ENCODE results near the gene SLC2A13. TPM values are rescaled to one million over a fixed set of nuclear protein-coding genes. Genes with fewer than 3 reads are reported as not detected.

SLC2A13 gene
- total and polyA plus RNA-seq, 10 of the 15 experiments (the other 5 are each of a cell fraction or from before 2014, with no cell fraction given): 0.05 to 3.7 (median 0.25) TPM

DNA sequence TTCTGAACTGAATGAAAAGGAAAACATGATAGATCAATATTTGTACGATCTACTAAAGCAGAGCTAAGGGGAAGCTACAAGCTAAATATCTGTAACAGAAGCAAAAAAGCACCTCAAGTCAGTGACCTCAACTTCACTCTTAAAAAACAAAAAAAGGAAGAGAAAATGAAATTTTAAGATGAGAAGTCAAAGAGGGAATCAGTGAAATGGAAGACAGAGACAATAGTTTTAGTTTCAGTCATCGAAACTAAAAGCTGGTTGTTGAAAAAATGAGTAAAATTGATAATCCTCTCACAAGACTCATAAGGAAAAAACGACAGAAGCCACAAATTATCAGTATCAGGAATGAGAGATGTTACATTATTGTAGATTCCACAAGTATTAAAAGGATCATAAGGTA, 11.9 kb upstream of the SLC2A13 start:
- CTCF ChIA-PET: interaction anchor here (0.6 to 3.7 kb wide), 11 partner anchors 10 to 355 kb away, joined by 3 to 42 read pairs (median 3); partner anchors contain the start of gene SLC2A13
- BruUV-seq (replicated peaks): no TSS peak
- TF ChIP-seq, protein P1, sequence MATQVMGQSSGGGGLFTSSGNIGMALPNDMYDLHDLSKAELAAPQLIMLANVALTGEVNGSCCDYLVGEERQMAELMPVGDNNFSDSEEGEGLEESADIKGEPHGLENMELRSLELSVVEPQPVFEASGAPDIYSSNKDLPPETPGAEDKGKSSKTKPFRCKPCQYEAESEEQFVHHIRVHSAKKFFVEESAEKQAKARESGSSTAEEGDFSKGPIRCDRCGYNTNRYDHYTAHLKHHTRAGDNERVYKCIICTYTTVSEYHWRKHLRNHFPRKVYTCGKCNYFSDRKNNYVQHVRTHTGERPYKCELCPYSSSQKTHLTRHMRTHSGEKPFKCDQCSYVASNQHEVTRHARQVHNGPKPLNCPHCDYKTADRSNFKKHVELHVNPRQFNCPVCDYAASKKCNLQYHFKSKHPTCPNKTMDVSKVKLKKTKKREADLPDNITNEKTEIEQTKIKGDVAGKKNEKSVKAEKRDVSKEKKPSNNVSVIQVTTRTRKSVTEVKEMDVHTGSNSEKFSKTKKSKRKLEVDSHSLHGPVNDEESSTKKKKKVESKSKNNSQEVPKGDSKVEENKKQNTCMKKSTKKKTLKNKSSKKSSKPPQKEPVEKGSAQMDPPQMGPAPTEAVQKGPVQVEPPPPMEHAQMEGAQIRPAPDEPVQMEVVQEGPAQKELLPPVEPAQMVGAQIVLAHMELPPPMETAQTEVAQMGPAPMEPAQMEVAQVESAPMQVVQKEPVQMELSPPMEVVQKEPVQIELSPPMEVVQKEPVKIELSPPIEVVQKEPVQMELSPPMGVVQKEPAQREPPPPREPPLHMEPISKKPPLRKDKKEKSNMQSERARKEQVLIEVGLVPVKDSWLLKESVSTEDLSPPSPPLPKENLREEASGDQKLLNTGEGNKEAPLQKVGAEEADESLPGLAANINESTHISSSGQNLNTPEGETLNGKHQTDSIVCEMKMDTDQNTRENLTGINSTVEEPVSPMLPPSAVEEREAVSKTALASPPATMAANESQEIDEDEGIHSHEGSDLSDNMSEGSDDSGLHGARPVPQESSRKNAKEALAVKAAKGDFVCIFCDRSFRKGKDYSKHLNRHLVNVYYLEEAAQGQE (IDR thresholded peaks at IDR 0.05; ENCODE audit: low read depth, low read length): no peak
- TF ChIP-seq RUNX3 (IDR thresholded peaks at IDR 0.05; ENCODE audit: low read length): peak; percentile 83
- TF ChIP-seq CREM (IDR thresholded peaks at IDR 0.05; ENCODE audit: low read depth): peak; percentile 39; the same call in 1 of the 2 replicates
- 0 out of 2 replicates have a peak, but pooled peaks have one; percentile 45 for TF ChIP-seq DPF2 (IDR thresholded peaks at IDR 0.05)
- TF ChIP-seq, protein P2, sequence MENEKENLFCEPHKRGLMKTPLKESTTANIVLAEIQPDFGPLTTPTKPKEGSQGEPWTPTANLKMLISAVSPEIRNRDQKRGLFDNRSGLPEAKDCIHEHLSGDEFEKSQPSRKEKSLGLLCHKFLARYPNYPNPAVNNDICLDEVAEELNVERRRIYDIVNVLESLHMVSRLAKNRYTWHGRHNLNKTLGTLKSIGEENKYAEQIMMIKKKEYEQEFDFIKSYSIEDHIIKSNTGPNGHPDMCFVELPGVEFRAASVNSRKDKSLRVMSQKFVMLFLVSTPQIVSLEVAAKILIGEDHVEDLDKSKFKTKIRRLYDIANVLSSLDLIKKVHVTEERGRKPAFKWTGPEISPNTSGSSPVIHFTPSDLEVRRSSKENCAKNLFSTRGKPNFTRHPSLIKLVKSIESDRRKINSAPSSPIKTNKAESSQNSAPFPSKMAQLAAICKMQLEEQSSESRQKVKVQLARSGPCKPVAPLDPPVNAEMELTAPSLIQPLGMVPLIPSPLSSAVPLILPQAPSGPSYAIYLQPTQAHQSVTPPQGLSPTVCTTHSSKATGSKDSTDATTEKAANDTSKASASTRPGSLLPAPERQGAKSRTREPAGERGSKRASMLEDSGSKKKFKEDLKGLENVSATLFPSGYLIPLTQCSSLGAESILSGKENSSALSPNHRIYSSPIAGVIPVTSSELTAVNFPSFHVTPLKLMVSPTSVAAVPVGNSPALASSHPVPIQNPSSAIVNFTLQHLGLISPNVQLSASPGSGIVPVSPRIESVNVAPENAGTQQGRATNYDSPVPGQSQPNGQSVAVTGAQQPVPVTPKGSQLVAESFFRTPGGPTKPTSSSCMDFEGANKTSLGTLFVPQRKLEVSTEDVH (IDR thresholded peaks at IDR 0.05; ENCODE audit: low read depth, partially characterized antibody): no peak
- TF ChIP-seq, protein P3, sequence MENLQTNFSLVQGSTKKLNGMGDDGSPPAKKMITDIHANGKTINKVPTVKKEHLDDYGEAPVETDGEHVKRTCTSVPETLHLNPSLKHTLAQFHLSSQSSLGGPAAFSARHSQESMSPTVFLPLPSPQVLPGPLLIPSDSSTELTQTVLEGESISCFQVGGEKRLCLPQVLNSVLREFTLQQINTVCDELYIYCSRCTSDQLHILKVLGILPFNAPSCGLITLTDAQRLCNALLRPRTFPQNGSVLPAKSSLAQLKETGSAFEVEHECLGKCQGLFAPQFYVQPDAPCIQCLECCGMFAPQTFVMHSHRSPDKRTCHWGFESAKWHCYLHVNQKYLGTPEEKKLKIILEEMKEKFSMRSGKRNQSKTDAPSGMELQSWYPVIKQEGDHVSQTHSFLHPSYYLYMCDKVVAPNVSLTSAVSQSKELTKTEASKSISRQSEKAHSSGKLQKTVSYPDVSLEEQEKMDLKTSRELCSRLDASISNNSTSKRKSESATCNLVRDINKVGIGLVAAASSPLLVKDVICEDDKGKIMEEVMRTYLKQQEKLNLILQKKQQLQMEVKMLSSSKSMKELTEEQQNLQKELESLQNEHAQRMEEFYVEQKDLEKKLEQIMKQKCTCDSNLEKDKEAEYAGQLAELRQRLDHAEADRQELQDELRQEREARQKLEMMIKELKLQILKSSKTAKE (IDR thresholded peaks at IDR 0.05; ENCODE audit: low read depth, poor library complexity, severe bottlenecking): peak; percentile 69
- TF ChIP-seq IKZF2 (IDR thresholded peaks at IDR 0.05): peak; percentile 70 to 77
- TF ChIP-seq ZZZ3 (IDR thresholded peaks at IDR 0.05; ENCODE audit: control insufficient read depth, insufficient read length, low read depth): no peak
- peak; percentile 94 for TF ChIP-seq NFIC (IDR thresholded peaks at IDR 0.05; ENCODE audit: low read depth, low read length)
- TF ChIP-seq BRCA1 (IDR thresholded peaks at IDR 0.05; ENCODE audit: low read depth, low read length): no peak
- TF ChIP-seq CREB1 (IDR thresholded peaks at IDR 0.05; ENCODE audit: low read depth): no peak
- TF ChIP-seq SREBF1 (IDR thresholded peaks at IDR 0.05; ENCODE audit: low read length): 0 out of 2 replicates have a peak, but pooled peaks have one; percentile 70
- TF ChIP-seq, protein P4, sequence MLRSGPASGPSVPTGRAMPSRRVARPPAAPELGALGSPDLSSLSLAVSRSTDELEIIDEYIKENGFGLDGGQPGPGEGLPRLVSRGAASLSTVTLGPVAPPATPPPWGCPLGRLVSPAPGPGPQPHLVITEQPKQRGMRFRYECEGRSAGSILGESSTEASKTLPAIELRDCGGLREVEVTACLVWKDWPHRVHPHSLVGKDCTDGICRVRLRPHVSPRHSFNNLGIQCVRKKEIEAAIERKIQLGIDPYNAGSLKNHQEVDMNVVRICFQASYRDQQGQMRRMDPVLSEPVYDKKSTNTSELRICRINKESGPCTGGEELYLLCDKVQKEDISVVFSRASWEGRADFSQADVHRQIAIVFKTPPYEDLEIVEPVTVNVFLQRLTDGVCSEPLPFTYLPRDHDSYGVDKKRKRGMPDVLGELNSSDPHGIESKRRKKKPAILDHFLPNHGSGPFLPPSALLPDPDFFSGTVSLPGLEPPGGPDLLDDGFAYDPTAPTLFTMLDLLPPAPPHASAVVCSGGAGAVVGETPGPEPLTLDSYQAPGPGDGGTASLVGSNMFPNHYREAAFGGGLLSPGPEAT (IDR thresholded peaks at IDR 0.05; ENCODE audit: low read depth): peak; percentile 76

More for the DNA sequence above, 11.9 kb upstream of the SLC2A13 start:
- Histone ChIP-seq H3K9ac (ENCODE audit: control insufficient read depth, insufficient read depth, low read length) (no peak overlapping the region), H3K27me3 (replicated peaks in 1 of 2; ENCODE audit: control insufficient read depth in 2 of 2, insufficient read depth in 2 of 2, low read length in 1 of 2) (no peaks in the 10 kb centered on the region; a peak in 1 of 4 replicates), H3K4me3 (no peak overlapping the region), H3K4me1 (ENCODE audit: control insufficient read depth, insufficient read depth, low read length) (peaks cover 3% of the 10 kb centered on the region; the same call in 1 of the 2 replicates), H3K4me2 (ENCODE audit: control insufficient read depth, insufficient read depth) (0 out of 2 replicates have a peak overlapping the region, but pooled peaks have one; percentile 38), H3K27ac (ENCODE audit: control insufficient read depth, insufficient read depth) (no peak overlapping the region), H2AFZ (ENCODE audit: control insufficient read depth, low read depth, low read length) (no peak overlapping the region), H3K9me3 (replicated peaks; ENCODE audit: control insufficient read depth, insufficient read depth, low read length) (no peaks in the 10 kb centered on the region; the same call in 1 of the 3 replicates), H3K79me2 (ENCODE audit: control insufficient read depth, insufficient read depth, low read length) (no peaks in the 10 kb centered on the region), H3K36me3 (ENCODE audit: control insufficient read depth in 2 of 2, insufficient read depth in 2 of 2, low read length in 1 of 2) (no peaks in the 10 kb centered on the region), H4K20me1 (ENCODE audit: control insufficient read depth, insufficient read depth) (no peaks in the 10 kb centered on the region)
- in situ Hi-C loops (cut with MboI) (loop anchor here (25.0 kb wide), 1 partner anchor 506 kb away; the partner anchor contains the start of gene ABCD2), intact Hi-C loops (cut with micrococcal nuclease; ENCODE audit: unreplicated experiment) (loop anchor here (5.0 kb wide), 1 partner anchor 109 kb away; no protein-coding TSS in a partner anchor)
- ChIA-PET POLR2A (interaction anchor here (0.7 to 1.1 kb wide), 2 partner anchors 41 to 470 kb away, joined by 3 read pairs; no protein-coding TSS in a partner anchor), RAD21 (ENCODE audit: unreplicated experiment) (interaction anchor here (0.6 to 2.7 kb wide), 17 partner anchors 10 to 198 kb away, joined by 3 to 16 read pairs (median 4); no protein-coding TSS in a partner anchor), SMC1A (ENCODE audit: uncharacterized antibody, unreplicated experiment) (interaction anchor here (0.6 to 2.6 kb wide), 30 partner anchors 8 to 1109 kb away, joined by 3 to 24 read pairs (median 3); partner anchors contain the start of gene SLC2A13)
- peak; percentile 89 for FAIRE-seq
- ATAC-seq: peak; percentile 94
- peak; percentile 51 for DNase-seq (ENCODE audit: low read depth, low spot score)
- WGBS (ENCODE audit: insufficient coverage, insufficient replicate concordance, low lambda C conversion rate, missing lambda C conversion rate): 22% methylated on average over 3 of the region's 3 CpGs

Measured in GM12878 (cell line).